ENCODE results near the gene SLC9A8. TPM values are rescaled to one million over a fixed set of nuclear protein-coding genes. Genes with fewer than 3 reads are reported as not detected.

The SLC9A8 gene
- total and polyA plus RNA-seq, 2 donors (not counting 1 experiment from before 2014, with no cell fraction given), result 17.8 to 29.7 TPM

- Histone ChIP-seq H4K20me1 (ENCODE audit: control insufficient read depth, insufficient read depth, low read length, poor library complexity, severe bottlenecking) (no peaks in the 10 kb centered on the region), H3K9ac (ENCODE audit: low read length) (no peak overlapping the region), H2AFZ (ENCODE audit: insufficient read depth, low read depth, low read length, poor library complexity, severe bottlenecking) (no peak overlapping the region), H3K79me2 (ENCODE audit: control insufficient read depth, insufficient read depth, low read length) (no peaks in the 10 kb centered on the region), H3K9me3 (ENCODE audit: control extremely low read depth in 1 of 3, control insufficient read depth in 2 of 3, insufficient read depth in 1 of 3, low read length in 2 of 3) (no peaks in the 10 kb centered on the region), H3K4me3 (ENCODE audit: control extremely low read depth in 1 of 5, extremely low read depth in 1 of 5, insufficient read depth in 1 of 5, low read depth in 2 of 5, low read length in 4 of 5) (no peak overlapping the region), H3K27me3 (replicated peaks in 1 of 4; ENCODE audit: control extremely low read depth in 1 of 4, control insufficient read depth in 3 of 4, insufficient read depth in 4 of 4, low read length in 3 of 4) (peaks cover 0 to 11% (median 6%) of the 10 kb centered on the region in 4 experiments), H3K36me3 (replicated peaks in 1 of 2; ENCODE audit: control extremely low read depth in 1 of 2, control insufficient read depth in 1 of 2, extremely low read depth in 1 of 2, insufficient read depth in 2 of 2, low read length in 1 of 2) (no peaks in the 10 kb centered on the region), H3K27ac (ENCODE audit: low read length in 2 of 2) (no peak overlapping the region), H3K4me2 (replicated peaks; ENCODE audit: low read depth, low read length, poor library complexity, severe bottlenecking) (no peak overlapping the region), H3K4me1 (ENCODE audit: control insufficient read depth in 2 of 2, insufficient read depth in 2 of 2, low read length in 2 of 2) (peaks cover 9 to 10% of the 10 kb centered on the region in 2 donors)
- no peak overlapping the region for H3K27ac Mint-ChIP-seq
- H3K9me3 Mint-ChIP-seq (ENCODE audit: insufficient read depth), result no peaks in the 10 kb centered on the region
- H3K27me3 Mint-ChIP-seq, result peaks cover 14% of the 10 kb centered on the region
- DNase-seq (no peak), ATAC-seq (ENCODE audit: low read depth) (no peak)
- ChIA-PET POLR2A (no interaction called here), CTCF (no interaction called here)
- WGBS (ENCODE audit: insufficient coverage), result 19% methylated on average over 6 of the region's 8 CpGs
- no peak for TF ChIP-seq EZH2 (IDR thresholded peaks at IDR 0.05; ENCODE audit: borderline replicate concordance, insufficient read depth, low read depth, low read length, poor library complexity, severe bottlenecking)
- no peak for TF ChIP-seq CTCF (IDR thresholded peaks at IDR 0.05)
- H3K4me1 Mint-ChIP-seq, result no peaks in the 10 kb centered on the region
- intact Hi-C loops (cut with micrococcal nuclease), result no loop called here
- no peak overlapping the region for H3K4me3 Mint-ChIP-seq
Observed at GRCh38 chr20:49768204-49769047, 44.2 kb upstream of the SLC9A8 start.

GRCh38 chr20:49769048-49769581 is 43.5 kb upstream of the SLC9A8 start:
- Histone ChIP-seq H3K79me2 (ENCODE audit: control insufficient read depth, insufficient read depth, low read length) (no peaks in the 10 kb centered on the region), H3K9me3 (ENCODE audit: control extremely low read depth in 1 of 3, control insufficient read depth in 2 of 3, insufficient read depth in 1 of 3, low read length in 2 of 3) (no peaks in the 10 kb centered on the region), H3K9ac (ENCODE audit: low read length) (no peak overlapping the region), H3K27me3 (replicated peaks in 1 of 4; ENCODE audit: control extremely low read depth in 1 of 4, control insufficient read depth in 3 of 4, insufficient read depth in 4 of 4, low read length in 3 of 4) (peaks cover 0 to 11% (median 6%) of the 10 kb centered on the region in 4 experiments), H3K27ac (ENCODE audit: low read length in 2 of 2) (no peak overlapping the region), H3K4me2 (replicated peaks; ENCODE audit: low read depth, low read length, poor library complexity, severe bottlenecking) (no peak overlapping the region), H4K20me1 (ENCODE audit: control insufficient read depth, insufficient read depth, low read length, poor library complexity, severe bottlenecking) (no peaks in the 10 kb centered on the region), H3K4me3 (ENCODE audit: control extremely low read depth in 1 of 5, extremely low read depth in 1 of 5, insufficient read depth in 1 of 5, low read depth in 2 of 5, low read length in 4 of 5) (no peak overlapping the region), H3K36me3 (replicated peaks in 1 of 2; ENCODE audit: control extremely low read depth in 1 of 2, control insufficient read depth in 1 of 2, extremely low read depth in 1 of 2, insufficient read depth in 2 of 2, low read length in 1 of 2) (no peaks in the 10 kb centered on the region), H3K4me1 (ENCODE audit: control insufficient read depth in 2 of 2, insufficient read depth in 2 of 2, low read length in 2 of 2) (peaks cover 9 to 10% of the 10 kb centered on the region in 2 donors), H2AFZ (ENCODE audit: insufficient read depth, low read depth, low read length, poor library complexity, severe bottlenecking) (no peak overlapping the region)
- no peaks in the 10 kb centered on the region for H3K9me3 Mint-ChIP-seq (ENCODE audit: insufficient read depth)
- CTCF ChIA-PET, result no interaction called here
- H3K27ac Mint-ChIP-seq, result no peak overlapping the region
- no peak overlapping the region for H3K4me3 Mint-ChIP-seq
- intact Hi-C loops (cut with micrococcal nuclease), result no loop called here
- WGBS (ENCODE audit: insufficient coverage), result 86% methylated on average over 1 of the region's 5 CpGs
- DNase-seq (no peak), ATAC-seq (ENCODE audit: low read depth) (no peak)
- POLR2A ChIA-PET, result no interaction called here
- H3K4me1 Mint-ChIP-seq, result no peaks in the 10 kb centered on the region
- TF ChIP-seq EZH2 (IDR thresholded peaks at IDR 0.05; ENCODE audit: borderline replicate concordance, insufficient read depth, low read depth, low read length, poor library complexity, severe bottlenecking) (no peak), CTCF (IDR thresholded peaks at IDR 0.05) (no peak)
- peaks cover 14% of the 10 kb centered on the region for H3K27me3 Mint-ChIP-seq

Data from B cell (primary cell).